Measurements from ENCODE around the gene FXYD7. TPM values are rescaled to one million over a fixed set of nuclear protein-coding genes. Genes with fewer than 3 reads are reported as not detected.

Gene FXYD7
- total and polyA plus RNA-seq, 3 experiments from 2014 or later: 0.60 to 12.9 (median 1.0) TPM

DNA sequence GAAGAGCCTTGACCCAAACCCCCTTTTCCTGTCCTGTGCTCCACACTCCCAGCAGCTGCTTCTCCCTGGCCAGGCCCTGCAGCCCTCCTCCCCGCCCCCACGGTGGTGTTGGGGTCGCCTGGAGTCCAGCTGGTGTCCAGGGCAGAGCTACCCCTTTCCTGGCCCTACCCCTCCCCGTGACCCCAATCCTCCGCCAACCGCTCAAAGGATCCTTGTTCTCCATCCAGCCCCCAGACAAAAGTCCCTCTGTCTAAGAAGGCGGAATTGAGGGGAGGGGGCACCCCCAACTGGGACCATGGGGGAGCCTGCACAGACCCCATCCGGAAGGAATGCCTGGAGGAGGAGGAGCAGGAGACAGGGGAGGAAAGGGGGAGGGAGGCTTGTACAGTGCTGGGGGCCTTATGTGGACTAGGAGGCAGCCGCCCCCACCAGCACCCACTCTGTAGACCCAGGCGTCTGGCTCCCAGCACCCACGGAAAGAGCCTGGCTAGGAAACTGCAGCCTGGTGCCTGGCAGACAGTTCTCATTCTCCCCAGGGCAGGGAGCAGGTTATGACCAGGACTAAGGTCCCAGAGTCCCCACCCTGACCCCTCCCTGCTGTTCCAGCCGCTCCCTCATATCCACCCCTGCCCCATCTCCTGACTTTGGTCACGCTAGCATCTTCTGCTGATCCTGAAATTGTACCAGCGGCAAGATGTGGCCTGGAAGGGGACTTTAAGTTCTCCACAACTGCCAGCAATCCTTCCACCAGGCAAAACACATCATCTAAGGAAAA lies 27.7 kb upstream of the FXYD7 start, which contains the start of gene FXYD3:
TSS of gene FXYD3 (plus strand) at position 647 of the 775 bp plus-strand sequence. CDS start 3,554 bp downstream, outside the sequence.
- Mint-ChIP-seq H3K36me3 (peaks cover 0 to 2% (median 0%) of the 10 kb centered on the region in 3 donors), H3K27me3 (peaks cover 5 to 8% of the 10 kb centered on the region in 2 donors), H3K9me3 (no peaks in the 10 kb centered on the region), H3K4me3 (peak within 1 kb of the TSS in 2 of 7 donors; percentile 32 to 65), H3K27ac (peak within 1 kb of the TSS in 3 of 8 donors; percentile 46 to 74 (median 66)), H3K4me1 (peaks cover 5 to 6% (median 5%) of the 10 kb centered on the region in 3 donors)
- H3K27ac ChIP-seq (ENCODE audit: low read depth, low read length): no peak within 1 kb of the TSS
- H3K4me3 ChIP-seq (ENCODE audit: low read length): no peak within 1 kb of the TSS
- H3K36me3 ChIP-seq (ENCODE audit: insufficient read depth, low read length): no peaks in the 10 kb centered on the region
- H3K27me3 ChIP-seq (ENCODE audit: insufficient read depth, low read length, poor library complexity, severe bottlenecking): no peaks in the 10 kb centered on the region
- H3K4me1 ChIP-seq (ENCODE audit: insufficient read depth, low read length): peaks cover 8% of the 10 kb centered on the region
- POLR2A ChIA-PET: no interaction called here
- no peaks in the 10 kb centered on the region for H3K9me3 ChIP-seq (ENCODE audit: low read length)
- CTCF ChIA-PET: interaction anchor here (0.9 to 1.7 kb wide), 10 partner anchors 9 to 159 kb away, joined by 3 to 6 read pairs (median 4); partner anchors contain the start of gene LGI4
- no peak for DNase-seq

DNA sequence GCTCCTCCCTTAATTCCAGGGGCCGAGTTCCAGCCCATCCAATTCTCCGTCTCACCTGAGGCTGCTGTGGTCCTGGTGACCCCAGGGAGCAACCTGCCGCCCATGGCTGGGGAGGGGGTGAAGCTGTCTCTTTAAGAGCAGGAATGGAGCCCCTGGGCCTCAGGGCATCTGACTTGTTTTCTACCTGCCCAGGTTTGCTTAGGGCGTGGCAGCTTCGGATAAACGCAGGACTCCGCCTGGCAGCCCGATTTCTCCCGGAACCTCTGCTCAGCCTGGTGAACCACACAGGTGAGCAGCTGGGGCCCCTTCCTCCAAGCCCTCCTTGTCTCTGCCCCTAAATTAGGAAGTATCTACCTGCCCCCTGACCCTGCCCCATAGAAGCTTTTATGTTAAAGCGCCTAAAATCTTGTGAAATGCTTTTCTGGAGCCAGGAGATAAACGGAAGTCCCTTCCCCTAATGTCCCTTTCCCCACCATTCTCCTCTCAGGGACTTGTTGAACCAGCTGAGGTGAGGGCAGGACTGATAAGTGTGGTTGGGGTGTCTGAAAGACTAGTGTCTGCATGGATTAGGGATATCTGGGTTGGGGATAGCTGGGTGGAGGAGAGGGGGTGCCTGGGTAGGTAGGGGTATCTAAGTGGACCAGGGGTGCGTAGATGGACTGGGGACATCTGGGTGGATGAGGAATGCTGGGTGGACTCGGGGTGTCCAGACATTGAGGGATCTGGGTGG lies 26.8 kb upstream of the FXYD7 start:
- no peaks in the 10 kb centered on the region for H3K9me3 ChIP-seq (ENCODE audit: low read length)
- CTCF ChIA-PET: interaction anchor here (1.7 to 1.8 kb wide), 3 partner anchors 25 to 72 kb away, joined by 4 to 5 read pairs (median 5); no protein-coding TSS in a partner anchor
- POLR2A ChIA-PET: no interaction called here
- H3K27ac ChIP-seq (ENCODE audit: low read depth, low read length): no peak overlapping the region
- H3K4me1 ChIP-seq (ENCODE audit: insufficient read depth, low read length): peaks cover 8% of the 10 kb centered on the region
- no peaks in the 10 kb centered on the region for H3K27me3 ChIP-seq (ENCODE audit: insufficient read depth, low read length, poor library complexity, severe bottlenecking)
- no peaks in the 10 kb centered on the region for H3K36me3 ChIP-seq (ENCODE audit: insufficient read depth, low read length)
- Mint-ChIP-seq H3K4me3 (no peak overlapping the region), H3K4me1 (peaks cover 5 to 6% (median 5%) of the 10 kb centered on the region in 3 donors), H3K27ac (peak overlapping the region in 2 of 8 donors; percentile 44 to 46), H3K36me3 (peaks cover 0 to 2% (median 0%) of the 10 kb centered on the region in 3 donors), H3K9me3 (no peaks in the 10 kb centered on the region), H3K27me3 (peaks cover 4 to 5% of the 10 kb centered on the region in 2 donors)
- H3K4me3 ChIP-seq (ENCODE audit: low read length): no peak overlapping the region
- DNase-seq: no peak

DNA sequence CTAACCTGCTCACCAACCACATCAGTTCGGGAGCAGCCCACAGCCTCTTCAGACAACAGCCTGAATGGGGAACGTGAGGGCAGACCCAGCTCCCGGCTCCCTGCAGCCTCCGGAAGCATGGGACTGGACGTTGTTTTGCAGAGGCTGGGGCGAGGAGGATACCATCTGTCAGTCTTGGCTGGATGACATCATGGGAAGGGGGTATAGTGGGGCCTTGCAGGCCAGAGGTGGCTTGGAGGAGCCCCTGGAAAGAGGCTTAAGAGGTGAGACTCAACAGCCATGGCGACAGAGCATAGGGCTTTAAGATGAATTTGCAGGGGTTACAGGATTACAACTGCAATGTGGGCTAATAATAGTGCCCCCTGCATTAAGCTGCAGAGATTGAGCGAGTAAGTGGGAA lies 25.9 kb upstream of the FXYD7 start:
- ChIA-PET POLR2A (no interaction called here), CTCF (interaction anchor here (1.7 to 1.8 kb wide), 2 partner anchors 24 to 51 kb away, joined by 5 read pairs; no protein-coding TSS in a partner anchor)
- H3K27me3 ChIP-seq (ENCODE audit: insufficient read depth, low read length, poor library complexity, severe bottlenecking): no peaks in the 10 kb centered on the region
- H3K27ac ChIP-seq (ENCODE audit: low read depth, low read length): no peak overlapping the region
- no peak overlapping the region for H3K4me3 ChIP-seq (ENCODE audit: low read length)
- peaks cover under 1 to 3% of the 10 kb centered on the region in 2 donors for H3K27me3 Mint-ChIP-seq
- H3K4me1 Mint-ChIP-seq: peaks cover 5 to 6% (median 5%) of the 10 kb centered on the region in 3 donors
- H3K9me3 ChIP-seq (ENCODE audit: low read length): no peaks in the 10 kb centered on the region
- peaks cover 8% of the 10 kb centered on the region for H3K4me1 ChIP-seq (ENCODE audit: insufficient read depth, low read length)
- no peak overlapping the region for H3K4me3 Mint-ChIP-seq
- no peak overlapping the region for H3K27ac Mint-ChIP-seq
- no peak for DNase-seq
- H3K36me3 Mint-ChIP-seq: peaks cover 0 to 2% (median 0%) of the 10 kb centered on the region in 3 donors
- no peaks in the 10 kb centered on the region for H3K36me3 ChIP-seq (ENCODE audit: insufficient read depth, low read length)
- H3K9me3 Mint-ChIP-seq: no peaks in the 10 kb centered on the region

DNA sequence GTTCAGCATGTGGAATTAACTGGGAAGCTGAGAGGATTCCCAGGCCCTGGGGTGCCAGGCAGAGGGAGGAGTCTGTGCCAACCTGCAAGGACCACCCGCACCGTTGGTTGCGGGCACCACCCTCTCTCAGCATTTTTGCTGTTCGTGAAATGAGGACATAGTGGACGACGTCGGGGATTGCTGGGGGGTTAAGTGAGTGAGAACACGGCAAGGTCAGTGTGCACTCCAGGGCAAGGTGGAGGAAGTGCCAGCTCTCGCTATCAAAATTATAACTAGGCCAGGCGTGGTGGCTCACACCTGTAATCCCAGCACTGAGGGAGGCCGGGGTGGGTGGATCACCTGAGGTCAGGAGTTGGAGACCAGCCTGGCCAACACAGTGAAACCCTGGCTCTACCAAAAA lies 25.3 kb upstream of the FXYD7 start:
- Histone ChIP-seq H3K27ac (ENCODE audit: low read depth, low read length) (no peak overlapping the region), H3K9me3 (ENCODE audit: low read length) (no peaks in the 10 kb centered on the region), H3K4me3 (ENCODE audit: low read length) (no peak overlapping the region), H3K27me3 (ENCODE audit: insufficient read depth, low read length, poor library complexity, severe bottlenecking) (no peaks in the 10 kb centered on the region), H3K36me3 (ENCODE audit: insufficient read depth, low read length) (no peaks in the 10 kb centered on the region), H3K4me1 (ENCODE audit: insufficient read depth, low read length) (peaks cover 8% of the 10 kb centered on the region)
- Mint-ChIP-seq H3K9me3 (no peaks in the 10 kb centered on the region), H3K27me3 (peaks cover 0 to 3% of the 10 kb centered on the region in 2 donors), H3K36me3 (peaks cover 0 to 2% (median 0%) of the 10 kb centered on the region in 3 donors), H3K4me3 (no peak overlapping the region), H3K27ac (no peak overlapping the region), H3K4me1 (peaks cover 5 to 6% (median 5%) of the 10 kb centered on the region in 3 donors)
- no peak for DNase-seq
- ChIA-PET POLR2A (no interaction called here), CTCF (interaction anchor here (1.8 kb wide), 1 partner anchor 51 kb away, joined by 5 read pairs; no protein-coding TSS in a partner anchor)

DNA sequence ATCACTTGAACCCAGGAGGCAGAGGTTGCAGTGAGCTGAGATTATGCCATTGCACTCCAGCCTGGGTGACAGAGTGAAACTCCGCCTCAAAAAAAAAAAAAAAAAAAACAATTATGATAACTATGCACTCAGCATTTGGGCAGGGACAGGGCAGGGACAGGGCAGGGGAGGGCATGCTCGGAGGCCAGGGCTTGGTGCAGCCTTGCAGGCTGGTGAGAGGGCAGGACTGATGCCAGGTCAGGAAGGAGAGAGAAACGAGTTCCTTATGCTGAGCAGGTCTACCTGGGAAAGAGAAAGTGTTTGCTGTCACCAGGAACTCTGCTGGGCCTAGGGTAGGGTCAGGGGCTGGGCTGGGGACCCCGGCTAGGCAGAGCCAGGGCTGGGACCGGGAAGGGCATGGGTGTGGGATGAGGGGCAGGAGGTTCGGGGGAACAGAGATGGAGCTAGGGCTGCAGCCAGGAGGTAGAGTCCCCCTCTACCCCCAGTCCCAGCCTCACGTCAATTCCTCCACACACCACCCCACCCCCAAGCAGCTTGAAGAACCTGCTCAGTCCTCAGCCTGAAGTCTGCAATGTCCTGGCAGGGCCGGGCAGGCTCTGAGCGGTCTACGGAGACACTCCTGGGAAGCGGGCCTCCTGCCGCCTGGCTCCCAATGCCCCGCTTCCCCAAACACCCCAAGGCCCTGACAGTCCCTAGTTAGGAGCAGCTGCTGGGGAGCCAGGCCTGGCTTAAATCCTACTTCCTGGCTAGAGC lies 24.6 kb upstream of the FXYD7 start:
- Mint-ChIP-seq H3K27me3 (peaks cover 0 to 3% of the 10 kb centered on the region in 2 donors), H3K36me3 (peaks cover 0 to 2% (median 0%) of the 10 kb centered on the region in 3 donors), H3K4me3 (no peak overlapping the region), H3K9me3 (no peaks in the 10 kb centered on the region), H3K27ac (peak overlapping the region in 1 of 8 donors; percentile 63), H3K4me1 (peaks cover 5 to 6% (median 5%) of the 10 kb centered on the region in 3 donors)
- H3K4me3 ChIP-seq (ENCODE audit: low read length): no peak overlapping the region
- no peaks in the 10 kb centered on the region for H3K36me3 ChIP-seq (ENCODE audit: insufficient read depth, low read length)
- ChIA-PET POLR2A (no interaction called here), CTCF (interaction anchor here (1.8 kb wide), 1 partner anchor 52 kb away, joined by 5 read pairs; no protein-coding TSS in a partner anchor)
- no peaks in the 10 kb centered on the region for H3K27me3 ChIP-seq (ENCODE audit: insufficient read depth, low read length, poor library complexity, severe bottlenecking)
- DNase-seq: no peak
- no peaks in the 10 kb centered on the region for H3K9me3 ChIP-seq (ENCODE audit: low read length)
- H3K4me1 ChIP-seq (ENCODE audit: insufficient read depth, low read length): peaks cover 8% of the 10 kb centered on the region
- no peak overlapping the region for H3K27ac ChIP-seq (ENCODE audit: low read depth, low read length)

DNA sequence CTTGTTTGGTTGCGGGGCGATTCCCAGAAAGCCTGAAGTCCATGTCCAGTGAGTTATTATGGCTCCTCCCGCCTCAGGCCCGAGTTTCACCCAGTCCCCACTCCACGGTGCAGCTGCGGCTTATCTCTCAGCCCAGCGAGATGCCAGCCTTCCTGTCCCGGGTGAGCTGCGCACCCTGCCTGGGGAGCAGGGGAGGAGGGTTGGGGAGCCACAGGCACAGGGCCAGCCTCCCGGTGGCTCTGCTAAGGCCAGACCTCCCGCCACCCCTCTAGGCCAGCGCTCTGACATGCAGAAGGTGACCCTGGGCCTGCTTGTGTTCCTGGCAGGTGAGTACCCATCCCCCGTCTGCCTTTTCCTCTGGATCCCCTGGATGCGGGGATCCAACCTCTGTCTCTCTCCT lies 24.0 kb upstream of the FXYD7 start:
- ChIA-PET POLR2A (no interaction called here), CTCF (interaction anchor here (0.7 kb wide), 1 partner anchor 17 kb away, joined by 3 read pairs; no protein-coding TSS in a partner anchor)
- peaks cover 3 to 4% of the 10 kb centered on the region in 2 donors for H3K27me3 Mint-ChIP-seq
- peaks cover 7 to 11% (median 8%) of the 10 kb centered on the region in 3 donors for H3K4me1 Mint-ChIP-seq
- Histone ChIP-seq H3K9me3 (ENCODE audit: low read length) (no peaks in the 10 kb centered on the region), H3K27ac (ENCODE audit: low read depth, low read length) (no peak overlapping the region), H3K4me1 (ENCODE audit: insufficient read depth, low read length) (peaks cover 8% of the 10 kb centered on the region), H3K4me3 (ENCODE audit: low read length) (no peak overlapping the region), H3K36me3 (ENCODE audit: insufficient read depth, low read length) (no peaks in the 10 kb centered on the region), H3K27me3 (ENCODE audit: insufficient read depth, low read length, poor library complexity, severe bottlenecking) (no peaks in the 10 kb centered on the region)
- H3K27ac Mint-ChIP-seq: peak overlapping the region in 2 of 8 donors; percentile 63 to 81
- no peaks in the 10 kb centered on the region for H3K9me3 Mint-ChIP-seq
- peaks cover 0 to 2% (median 0%) of the 10 kb centered on the region in 3 donors for H3K36me3 Mint-ChIP-seq
- DNase-seq: no peak
- H3K4me3 Mint-ChIP-seq: no peak overlapping the region

DNA sequence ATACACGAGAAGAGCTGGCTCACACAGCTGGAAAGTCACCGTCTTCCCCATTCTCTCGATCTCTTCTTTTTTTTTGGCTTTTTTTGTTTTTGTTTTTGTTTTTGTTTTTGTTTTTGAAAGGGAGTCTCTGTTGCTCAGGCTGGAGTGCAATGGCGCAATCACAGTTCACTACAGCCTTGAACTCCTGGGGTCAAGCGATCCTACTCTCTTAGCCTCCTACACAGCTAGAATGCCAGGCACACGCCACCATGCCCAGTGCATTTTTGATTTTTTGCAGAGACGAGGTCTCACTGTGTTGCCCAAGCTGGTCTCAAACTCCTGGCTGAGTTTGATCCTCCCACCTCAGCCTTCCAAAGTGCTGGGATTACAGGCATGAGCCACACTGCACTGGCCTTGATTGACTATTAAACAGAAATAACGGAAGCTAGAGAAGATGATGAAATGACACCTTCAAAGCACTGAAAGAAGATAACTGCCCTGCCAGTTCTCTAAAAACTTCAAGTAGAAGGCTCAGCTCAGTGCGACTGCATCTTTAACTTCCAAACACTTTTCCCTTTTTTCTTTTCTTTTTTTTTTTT lies 23.4 kb upstream of the FXYD7 start:
- CTCF ChIA-PET: interaction anchor here (0.7 kb wide), 1 partner anchor 16 kb away, joined by 3 read pairs; no protein-coding TSS in a partner anchor
- peak overlapping the region in 1 of 8 donors; percentile 23 for H3K27ac Mint-ChIP-seq
- DNase-seq: no peak

More for the DNA sequence above, 23.4 kb upstream of the FXYD7 start:
- no peaks in the 10 kb centered on the region for H3K36me3 ChIP-seq (ENCODE audit: insufficient read depth, low read length)
- peaks cover 0 to 2% (median 0%) of the 10 kb centered on the region in 3 donors for H3K36me3 Mint-ChIP-seq
- no peaks in the 10 kb centered on the region for H3K9me3 Mint-ChIP-seq
- H3K4me1 ChIP-seq (ENCODE audit: insufficient read depth, low read length): peaks cover 6% of the 10 kb centered on the region
- H3K27ac ChIP-seq (ENCODE audit: low read depth, low read length): no peak overlapping the region
- no peak overlapping the region for H3K4me3 Mint-ChIP-seq
- peaks cover 8 to 13% (median 10%) of the 10 kb centered on the region in 3 donors for H3K4me1 Mint-ChIP-seq
- no peak overlapping the region for H3K4me3 ChIP-seq (ENCODE audit: low read length)
- H3K9me3 ChIP-seq (ENCODE audit: low read length): no peaks in the 10 kb centered on the region
- peaks cover 1 to 6% of the 10 kb centered on the region in 2 donors for H3K27me3 Mint-ChIP-seq
- POLR2A ChIA-PET: no interaction called here
- no peaks in the 10 kb centered on the region for H3K27me3 ChIP-seq (ENCODE audit: insufficient read depth, low read length, poor library complexity, severe bottlenecking)
